ENCODE results near the gene TM4SF1.

Gene TM4SF1

GRCh38 chr3:149377408-149378364, at the start of gene TM4SF1:
TSS of gene TM4SF1 (minus strand) at chr3:149377649. CDS start at chr3:149377547, 102 bp downstream.
- peak; percentile 80 for DNase-seq

DNA sequence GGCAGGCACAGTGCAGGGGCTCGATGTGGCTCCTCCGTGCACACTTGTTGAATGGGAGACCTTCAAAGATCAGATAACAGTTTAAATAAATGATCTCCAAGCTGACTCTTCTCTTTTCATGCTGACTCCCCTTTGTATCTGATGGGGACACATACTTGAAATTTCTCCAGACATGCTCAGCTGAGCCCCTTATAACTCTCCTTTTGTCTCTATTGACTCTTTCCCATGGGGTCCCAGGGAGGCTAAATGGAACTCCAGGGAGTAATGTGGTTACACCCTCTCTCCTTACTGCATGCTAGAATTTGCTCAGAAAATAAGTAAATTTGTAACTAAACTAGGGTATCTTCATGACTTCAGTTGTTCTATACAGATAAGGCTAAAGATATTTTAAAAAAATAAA, 48.9 kb upstream of the TM4SF1 start:
- no peak for DNase-seq

DNA sequence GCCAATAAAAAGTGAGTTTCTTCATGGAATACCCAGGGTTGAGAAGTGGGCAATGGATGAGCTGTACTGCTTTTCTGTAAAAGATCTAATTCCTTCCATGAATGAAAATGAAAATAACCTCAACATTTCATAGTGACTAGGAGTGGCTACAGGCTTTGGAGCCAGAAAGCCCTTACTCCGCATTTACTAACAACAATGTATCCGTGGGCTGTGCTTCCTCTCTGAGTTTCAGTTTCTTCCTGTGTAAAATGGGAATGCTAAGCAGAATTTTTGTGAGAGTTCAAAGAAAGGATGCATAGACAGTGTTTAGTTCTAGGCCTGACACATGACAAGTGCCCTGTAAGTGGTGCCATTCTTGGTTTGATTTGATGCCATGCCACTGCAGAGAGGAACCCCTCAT, 47.5 kb upstream of the TM4SF1 start:
- no peak for DNase-seq

DNA sequence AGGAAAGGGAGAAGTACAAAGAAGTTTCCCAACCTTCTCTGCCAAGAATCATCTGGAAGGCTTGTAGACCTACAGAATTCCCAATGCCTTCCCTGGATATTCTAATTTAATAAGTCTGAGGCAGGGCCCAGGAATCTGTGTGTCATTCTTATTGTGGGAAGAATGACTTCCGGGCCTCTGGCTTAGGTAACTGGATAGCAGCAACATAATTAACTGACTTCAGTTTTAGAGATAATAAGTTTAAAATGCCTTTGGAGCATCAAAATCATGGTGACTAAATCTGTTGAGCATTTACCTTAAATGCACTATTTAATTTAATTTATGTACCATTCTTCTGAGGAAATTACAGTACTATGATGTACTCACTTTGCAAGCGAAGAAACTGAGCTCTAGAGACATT, 44.3 kb upstream of the TM4SF1 start:
- DNase-seq: no peak

DNA sequence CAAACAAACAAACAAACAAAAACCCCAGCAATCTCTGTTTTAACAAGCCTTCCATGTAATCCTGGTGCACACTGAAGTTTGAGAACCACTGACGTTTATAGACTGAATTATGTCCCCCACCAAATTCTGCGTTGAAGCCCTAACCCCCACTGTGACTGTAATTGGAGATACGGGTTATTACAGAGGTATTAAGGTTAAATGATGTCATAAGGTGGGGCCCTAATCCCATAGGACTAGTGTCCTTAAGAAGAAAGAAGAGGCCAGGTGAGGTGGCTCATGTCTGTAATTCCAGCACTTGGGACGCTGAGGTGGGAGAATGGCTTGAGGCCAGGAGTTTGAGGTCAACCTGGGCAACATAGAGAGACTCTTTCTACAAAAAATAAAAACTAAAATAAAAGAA, 42.4 kb upstream of the TM4SF1 start:
- no peak for DNase-seq

DNA sequence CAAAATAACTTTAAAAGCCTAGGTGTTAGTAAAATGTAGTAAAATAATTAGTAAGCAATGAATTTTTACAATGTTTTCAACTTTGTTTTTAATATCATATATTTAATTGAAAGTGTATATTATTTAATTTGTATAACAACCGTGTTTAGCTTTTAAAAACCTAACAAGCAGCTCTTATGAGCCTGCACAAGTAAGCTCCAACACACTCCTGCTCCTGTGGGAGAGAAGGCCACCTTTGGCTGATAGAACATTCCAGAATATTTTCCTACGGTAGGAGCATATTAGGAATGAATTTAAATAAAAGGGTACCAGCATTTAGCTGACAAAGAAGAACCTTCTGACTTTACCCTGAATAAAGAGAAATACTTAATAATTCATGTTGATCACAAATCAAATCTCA, 40.3 kb upstream of the TM4SF1 start:
- no peak for DNase-seq

GRCh38 chr3:149417174-149417573, 39.7 kb upstream of the TM4SF1 start:
- DNase-seq: no peak

GRCh38 chr3:149415484-149415883, 38.0 kb upstream of the TM4SF1 start:
- no peak for DNase-seq

DNA sequence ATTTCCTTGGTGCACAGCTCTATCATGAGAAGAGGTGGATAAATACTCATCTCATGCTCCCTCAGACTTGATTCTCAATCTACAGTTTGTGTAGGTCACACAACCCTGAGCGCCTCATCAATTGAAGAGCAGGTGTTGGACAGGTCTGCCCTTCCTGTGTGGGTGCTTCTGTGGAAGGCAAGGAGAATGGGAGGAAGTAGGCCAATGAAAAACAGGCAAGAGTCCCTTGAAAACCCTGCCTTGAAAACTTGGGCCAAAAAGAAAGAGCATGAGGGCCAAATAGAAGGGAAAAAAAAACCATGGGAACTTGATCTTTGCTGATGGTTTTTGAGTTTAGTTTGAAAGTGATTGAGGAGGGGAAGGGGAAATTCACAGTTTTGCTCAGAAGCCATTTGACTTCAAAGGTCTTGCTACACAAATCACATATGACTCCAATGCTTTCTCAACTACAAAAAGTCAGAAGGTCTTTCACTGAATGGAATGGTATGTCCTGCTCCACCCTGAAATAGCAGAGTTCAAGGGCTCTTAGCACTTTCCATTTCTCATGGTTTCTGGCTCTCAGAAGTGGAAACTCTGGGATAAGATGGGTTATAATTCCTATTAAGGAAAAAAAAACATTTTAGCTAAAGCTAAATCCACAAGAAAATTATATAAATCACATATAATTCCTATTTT, 37.2 kb upstream of the TM4SF1 start:
- DNase-seq: no peak

DNA sequence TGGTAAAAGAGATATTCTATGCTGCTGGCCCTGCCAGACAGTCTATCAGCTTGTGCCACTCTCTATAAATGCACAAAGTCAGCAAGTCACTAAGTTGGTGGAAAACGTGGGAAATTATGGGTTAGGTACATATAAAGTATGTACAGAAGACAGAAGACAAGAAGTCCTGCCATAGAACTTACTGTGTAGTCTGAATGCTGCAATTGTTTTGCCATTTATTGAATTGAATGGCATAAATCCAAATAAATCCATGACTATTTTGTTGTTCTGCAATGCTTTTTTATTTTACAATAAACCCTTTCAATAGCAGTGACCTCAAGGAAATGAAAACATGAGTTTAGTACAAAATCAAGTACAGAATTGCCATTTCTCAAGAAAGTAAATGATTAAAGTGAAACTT, 34.1 kb upstream of the TM4SF1 start:
- DNase-seq: no peak

DNA sequence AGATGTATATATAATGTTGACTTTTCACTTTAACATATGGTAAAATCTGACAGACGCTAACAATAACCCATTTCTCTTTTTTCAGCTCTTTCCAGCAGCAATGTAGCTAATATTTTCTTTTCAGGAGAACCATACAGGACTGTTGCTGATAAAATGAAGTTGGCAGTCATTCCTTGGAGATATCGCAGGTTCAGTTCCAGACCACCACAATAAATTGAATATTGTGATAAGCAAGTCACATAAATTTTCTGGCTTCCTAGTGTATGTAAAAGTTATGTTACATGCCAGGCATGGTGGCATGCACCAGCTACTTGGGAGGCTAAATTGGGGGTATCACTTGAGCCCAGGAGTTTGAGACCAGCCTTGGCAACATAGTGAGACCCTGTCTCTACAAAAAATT, 31.9 kb upstream of the TM4SF1 start:
- no peak for DNase-seq

DNA sequence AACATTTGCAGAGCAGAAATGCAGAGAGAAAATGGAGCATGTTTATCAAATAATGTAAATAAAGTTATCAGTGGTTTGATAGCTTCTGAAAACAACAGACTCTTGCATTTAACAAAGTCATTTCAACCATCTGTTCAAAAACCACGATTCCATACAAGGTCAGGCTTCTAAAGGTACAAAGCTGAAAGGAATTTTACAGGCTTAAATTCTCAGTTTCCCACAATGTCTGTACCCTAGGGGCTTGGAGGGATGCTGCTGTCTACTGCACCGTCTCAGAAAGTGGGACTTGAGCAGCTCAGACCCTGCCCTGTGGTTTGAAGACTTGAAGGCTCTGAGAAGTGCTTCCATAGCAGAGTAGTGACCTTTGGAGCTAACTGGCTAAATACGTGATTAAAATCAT, 30.4 kb upstream of the TM4SF1 start:
- DNase-seq: no peak

DNA sequence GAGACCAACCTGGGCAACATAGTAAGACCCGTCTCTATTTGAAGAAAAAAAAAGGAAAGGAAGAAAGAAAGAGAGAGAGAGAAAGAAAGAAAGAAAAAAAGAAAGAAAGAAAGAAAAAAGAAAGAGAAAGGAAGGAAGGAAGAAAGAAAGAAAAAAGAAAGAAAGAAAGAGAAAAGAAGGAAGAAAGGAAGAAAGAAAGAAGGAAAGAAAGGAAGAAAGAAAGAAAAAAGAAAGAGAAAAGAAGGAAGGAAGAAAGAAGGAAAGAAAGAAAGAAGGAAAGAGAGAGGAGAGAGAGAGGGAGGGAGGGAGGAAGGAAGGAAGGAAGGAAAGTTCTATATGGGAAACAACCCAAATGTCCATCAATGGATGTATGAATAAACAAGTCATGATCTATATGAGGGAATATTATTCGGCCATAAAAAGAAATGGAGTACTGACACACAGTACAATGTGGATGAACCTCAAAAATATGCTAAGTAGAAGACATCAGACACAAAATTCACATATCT, 28.8 kb upstream of the TM4SF1 start:
- DNase-seq: no peak

DNA sequence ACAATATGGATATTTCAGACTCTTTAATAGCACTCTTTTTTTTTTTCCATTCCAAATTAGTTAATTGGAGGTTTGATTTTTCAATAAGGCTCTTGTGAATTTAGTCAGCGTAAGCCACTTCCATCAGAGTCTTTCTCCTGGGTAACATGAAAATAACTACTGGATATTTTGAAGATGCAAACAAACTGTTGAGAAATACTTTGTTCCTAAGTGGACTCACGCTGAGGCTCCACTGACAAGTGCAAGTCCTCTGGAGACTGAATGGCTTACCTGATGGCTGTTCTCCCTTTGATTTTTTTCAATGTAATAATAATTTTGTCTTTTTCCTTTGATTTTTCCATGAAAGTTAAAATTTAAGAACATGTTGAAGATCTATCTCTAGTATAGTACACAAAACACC, 26.0 kb upstream of the TM4SF1 start:
- DNase-seq: no peak

DNA sequence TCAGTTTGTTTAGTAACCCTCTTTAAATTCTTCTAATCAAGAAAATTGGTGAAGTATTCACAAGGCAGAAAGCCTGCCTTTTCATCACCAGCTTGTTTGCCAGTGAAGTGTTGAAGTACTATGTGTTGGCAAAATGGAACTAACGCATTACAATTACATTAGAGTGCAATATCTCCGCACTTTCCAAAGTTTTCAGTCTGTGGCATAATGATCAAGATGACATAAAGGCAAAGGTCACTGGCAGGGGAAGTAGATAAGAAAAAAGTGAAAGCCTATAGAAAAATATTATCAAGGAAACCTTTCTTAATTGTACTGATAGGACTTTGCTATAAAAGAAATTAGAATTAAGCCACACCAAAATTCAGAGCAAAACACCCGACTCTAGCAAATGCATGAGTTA, 25.0 kb upstream of the TM4SF1 start:
- no peak for DNase-seq

- DNase-seq: no peak
Measured at GRCh38 chr3:149401926-149402310, 24.5 kb upstream of the TM4SF1 start.

- no peak for DNase-seq
Measured at GRCh38 chr3:149401212-149401925, 23.9 kb upstream of the TM4SF1 start.

DNA sequence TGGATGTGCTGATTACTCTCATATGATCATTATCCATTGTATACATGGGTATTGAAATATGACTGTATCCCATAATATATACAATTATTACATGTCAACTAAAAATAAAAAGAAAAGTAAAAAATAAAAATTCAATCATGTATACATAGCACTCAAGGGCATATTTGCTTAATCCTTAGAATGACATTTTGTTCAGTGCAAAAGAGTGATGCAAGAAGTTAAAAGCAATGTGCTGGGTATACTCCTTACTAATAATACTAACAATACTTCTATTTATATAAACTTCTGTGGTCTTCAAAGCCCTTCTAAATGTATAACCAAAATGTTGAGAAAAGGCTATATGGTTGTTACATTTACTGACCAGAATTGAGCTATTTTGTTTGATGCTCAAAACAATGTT, 23.2 kb upstream of the TM4SF1 start:
- no peak for DNase-seq

GRCh38 chr3:149398296-149398695, 20.8 kb upstream of the TM4SF1 start:
- no peak for DNase-seq

DNA sequence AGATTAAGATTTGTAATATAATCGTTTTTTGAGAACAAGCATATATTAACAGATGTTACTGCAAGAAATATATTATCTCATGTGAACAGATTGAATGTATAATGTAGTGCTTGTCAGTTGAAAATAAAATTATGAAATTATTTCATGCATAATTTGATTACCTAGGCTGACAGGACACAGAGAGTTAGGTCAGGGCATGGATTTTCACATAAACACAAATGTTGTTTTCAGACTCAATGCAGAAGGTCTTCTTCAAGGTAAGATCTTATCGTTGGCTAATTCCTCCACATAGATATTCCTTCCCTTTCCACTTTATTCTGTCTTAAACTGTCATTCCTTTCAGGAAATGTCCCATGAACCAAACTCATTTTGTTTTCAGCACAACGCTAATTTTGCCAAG, 20.1 kb upstream of the TM4SF1 start:
- DNase-seq: no peak

- DNase-seq: no peak
Measured at GRCh38 chr3:149396476-149396875, 19.0 kb upstream of the TM4SF1 start.

DNA sequence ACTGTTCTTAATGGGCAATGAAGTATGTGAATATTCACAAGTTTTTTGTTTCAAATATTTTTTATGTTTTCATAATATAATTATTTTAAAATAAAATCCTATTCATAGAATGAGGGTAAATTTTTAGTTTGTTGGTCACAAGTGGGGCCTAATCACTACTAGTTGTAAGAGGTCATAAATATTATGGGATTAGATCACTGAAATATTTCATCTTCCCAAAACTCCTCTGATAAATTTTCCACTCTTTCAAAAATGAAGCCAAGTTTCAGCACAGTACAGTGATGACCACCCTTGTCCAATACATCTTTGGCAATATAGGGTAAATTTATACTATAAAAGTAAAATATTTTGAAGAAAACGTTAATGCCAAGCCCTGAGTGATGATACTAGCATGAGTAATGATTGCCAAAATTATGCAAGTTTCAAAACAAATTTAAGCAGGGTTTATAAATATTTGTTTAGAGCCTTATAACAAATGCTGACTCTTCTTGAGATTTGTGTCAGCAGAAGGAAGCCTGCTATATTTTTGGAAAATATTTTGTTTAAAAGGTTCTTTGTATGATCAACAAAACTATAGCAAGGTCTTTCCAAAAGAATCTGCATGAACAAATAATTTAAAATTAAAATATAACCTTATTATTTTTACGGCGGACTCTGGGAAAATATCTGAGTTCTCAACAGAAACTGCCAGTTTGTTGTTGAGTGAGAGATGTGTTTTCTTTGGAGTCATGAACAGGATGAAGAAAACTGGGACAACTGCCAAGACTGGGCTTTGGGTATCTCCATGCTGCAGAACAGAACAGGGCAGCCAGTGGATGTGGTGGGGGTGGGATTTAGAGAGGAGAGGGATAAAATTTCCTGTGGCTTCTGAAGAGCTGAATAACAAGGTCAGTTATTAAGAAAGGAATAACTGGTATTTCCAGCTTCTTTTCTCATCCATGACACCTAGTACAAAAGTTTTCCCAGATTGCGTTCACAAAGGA, 17.9 kb upstream of the TM4SF1 start:
- peak; percentile 68 for DNase-seq
